NB4 (cell line): ENCODE results near the gene PIK3C2A.

Experiments
- CTCF ChIP-seq: IDR thresholded peaks from one replicate; pipeline ENCODE4 v1.5.1; 2012; ENCODE audit warnings: low read depth, low read length
- POLR2A ChIP-seq: IDR thresholded peaks from 2 replicates; pipeline ENCODE4 v1.6.1; 2011; ENCODE audit warnings: mild to moderate bottlenecking; ENCODE audit not compliant: insufficient read length; ENCODE audit errors: extremely low read depth

- TF ChIP-seq CTCF = no peak
- TF ChIP-seq POLR2A = no peak
Measured at GRCh38 chr11:17159441-17159840, 48.3 kb downstream of the PIK3C2A start.
